ENCODE data around the gene OR4E2. TPM values are rescaled to one million over a fixed set of nuclear protein-coding genes. Genes with fewer than 3 reads are reported as not detected.

Gene OR4E2
- total RNA-seq, 1 donor from 2014 or later, result not detected

GRCh38 chr14:21699551-21699950 lies 45.9 kb downstream of the OR4E2 start:
- no peak for DNase-seq (ENCODE audit: low spot score in 2 of 2)
- no peaks in the 10 kb centered on the region for H3K27me3 ChIP-seq
- H3K4me1 ChIP-seq, result no peaks in the 10 kb centered on the region
- no peaks in the 10 kb centered on the region for H3K9me3 ChIP-seq
- H3K27ac ChIP-seq, result no peak overlapping the region
- no peaks in the 10 kb centered on the region for H3K36me3 ChIP-seq
- no peak overlapping the region for H3K4me3 ChIP-seq
- TF ChIP-seq CTCF (IDR thresholded peaks at IDR 0.05), result no peak
- intact Hi-C loops (cut with DNase I), result no loop called here

- Histone ChIP-seq H3K27ac (no peak overlapping the region), H3K27me3 (no peaks in the 10 kb centered on the region), H3K9me3 (no peaks in the 10 kb centered on the region), H3K4me1 (no peaks in the 10 kb centered on the region), H3K36me3 (no peaks in the 10 kb centered on the region), H3K4me3 (no peak overlapping the region)
- no peak for DNase-seq (ENCODE audit: low spot score in 2 of 2)
- intact Hi-C loops (cut with DNase I), result no loop called here
- TF ChIP-seq CTCF (IDR thresholded peaks at IDR 0.05), result no peak
Observed at GRCh38 chr14:21702316-21702715, 48.7 kb downstream of the OR4E2 start.

GRCh38 chr14:21703357-21704326 lies 50.0 kb downstream of the OR4E2 start:
- no peak for DNase-seq (ENCODE audit: low spot score in 2 of 2)
- intact Hi-C loops (cut with DNase I), result no loop called here
- Histone ChIP-seq H3K4me1 (no peaks in the 10 kb centered on the region), H3K4me3 (no peak overlapping the region), H3K27ac (no peak overlapping the region), H3K27me3 (no peaks in the 10 kb centered on the region), H3K36me3 (no peaks in the 10 kb centered on the region), H3K9me3 (no peaks in the 10 kb centered on the region)
- TF ChIP-seq CTCF (IDR thresholded peaks at IDR 0.05), result no peak

DNA sequence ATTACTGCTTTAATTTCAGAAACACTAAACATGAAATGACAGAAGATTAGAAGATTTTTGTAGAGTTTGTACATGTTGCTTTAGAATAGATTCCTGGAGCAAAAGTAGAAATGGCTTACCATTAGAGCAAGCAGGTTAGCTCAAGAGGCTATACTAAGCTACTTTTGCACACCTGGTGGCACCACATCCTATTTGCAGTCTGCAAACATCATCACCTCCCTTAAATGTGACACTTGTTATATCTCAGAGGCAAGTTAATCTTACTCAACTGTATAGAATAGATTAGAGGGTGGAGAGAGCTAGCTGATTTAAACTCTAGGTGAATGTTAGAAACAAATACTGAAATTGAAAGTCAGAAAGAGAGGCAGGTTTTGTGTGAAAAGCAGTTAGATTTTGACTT lies 50.7 kb downstream of the OR4E2 start:
- Histone ChIP-seq H3K4me1 (no peaks in the 10 kb centered on the region), H3K9me3 (no peaks in the 10 kb centered on the region), H3K27me3 (no peaks in the 10 kb centered on the region), H3K27ac (no peak overlapping the region), H3K4me3 (no peak overlapping the region), H3K36me3 (no peaks in the 10 kb centered on the region)
- intact Hi-C loops (cut with DNase I), result no loop called here
- DNase-seq (ENCODE audit: low spot score in 2 of 2), result no peak
- no peak for TF ChIP-seq CTCF (IDR thresholded peaks at IDR 0.05)

- H3K27ac ChIP-seq, result no peak overlapping the region
- no peaks in the 10 kb centered on the region for H3K9me3 ChIP-seq
- no peak overlapping the region for H3K4me3 ChIP-seq
- H3K27me3 ChIP-seq, result no peaks in the 10 kb centered on the region
- H3K36me3 ChIP-seq, result no peaks in the 10 kb centered on the region
- intact Hi-C loops (cut with DNase I), result no loop called here
- H3K4me1 ChIP-seq, result no peaks in the 10 kb centered on the region
- peak in 2 of 3 experiments; percentile 31 to 47 for TF ChIP-seq CTCF (IDR thresholded peaks at IDR 0.05)
- DNase-seq (ENCODE audit: low spot score in 2 of 2), result no peak
Observed at GRCh38 chr14:21711360-21711961, 57.8 kb downstream of the OR4E2 start.

Measured in ascending aorta (tissue), 2 donors.